ENCODE data around the gene SLC30A2. TPM values are rescaled to one million over a fixed set of nuclear protein-coding genes. Genes with fewer than 3 reads are reported as not detected.

Gene SLC30A2
- total RNA-seq, 2 experiments from 2014 or later = not detected

GRCh38 chr1:26035959-26036755, 9.8 kb downstream of the SLC30A2 start:
- intact Hi-C loops (cut with micrococcal nuclease) = loop anchor here (1.0 to 5.0 kb wide), 6 partner anchors 69 to 381 kb away; partner anchors contain the start of gene CEP85
- Mint-ChIP-seq H3K27me3 (ENCODE audit: low read depth) (peaks cover 3% of the 10 kb centered on the region), H3K27ac (no peak overlapping the region), H3K9me3 (no peaks in the 10 kb centered on the region), H3K36me3 (ENCODE audit: low read depth) (no peaks in the 10 kb centered on the region), H3K4me3 (peak overlapping the region; percentile 88), H3K4me1 (ENCODE audit: low read depth) (peaks cover 13% of the 10 kb centered on the region)
- CTCF ChIA-PET = interaction anchor here (0.6 to 3.3 kb wide), 23 partner anchors 9 to 401 kb away, joined by 3 to 26 read pairs (median 3); partner anchors contain the start of genes SLC30A2 and ZNF593
- DNase-seq = peak; percentile 78

- H3K9me3 Mint-ChIP-seq = no peaks in the 10 kb centered on the region
- peaks cover 13% of the 10 kb centered on the region for H3K4me1 Mint-ChIP-seq (ENCODE audit: low read depth)
- DNase-seq = peak; percentile 97
- peaks cover 3% of the 10 kb centered on the region for H3K27me3 Mint-ChIP-seq (ENCODE audit: low read depth)
- CTCF ChIA-PET = interaction anchor here (0.8 to 3.3 kb wide), 12 partner anchors 8 to 140 kb away, joined by 3 to 26 read pairs (median 4); partner anchors contain the start of genes SLC30A2 and ZNF593
- intact Hi-C loops (cut with micrococcal nuclease) = loop anchor here (1.0 to 5.0 kb wide), 5 partner anchors 70 to 382 kb away; partner anchors contain the start of gene CEP85
- H3K27ac Mint-ChIP-seq = peak overlapping the region; percentile 47
- H3K4me3 Mint-ChIP-seq = peak overlapping the region; percentile 88
- no peaks in the 10 kb centered on the region for H3K36me3 Mint-ChIP-seq (ENCODE audit: low read depth)
These were observed 10.5 kb downstream of the SLC30A2 start for GRCh38 chr1:26035203-26035958.

- Mint-ChIP-seq H3K27me3 (ENCODE audit: low read depth) (peaks cover 3% of the 10 kb centered on the region), H3K9me3 (no peaks in the 10 kb centered on the region), H3K36me3 (ENCODE audit: low read depth) (no peaks in the 10 kb centered on the region), H3K4me3 (peak overlapping the region; percentile 88), H3K27ac (no peak overlapping the region), H3K4me1 (ENCODE audit: low read depth) (peaks cover 13% of the 10 kb centered on the region)
- intact Hi-C loops (cut with micrococcal nuclease) = loop anchor here (1.0 to 5.0 kb wide), 5 partner anchors 71 to 383 kb away; partner anchors contain the start of gene CEP85
- CTCF ChIA-PET = interaction anchor here (0.8 to 3.3 kb wide), 4 partner anchors 9 to 139 kb away, joined by 3 to 26 read pairs (median 4); no protein-coding TSS in a partner anchor
- DNase-seq = no peak
These were observed 11.3 kb downstream of the SLC30A2 start for GRCh38 chr1:26034504-26035202.

- no peak for DNase-seq
- intact Hi-C loops (cut with micrococcal nuclease) = no loop called here
- peaks cover 3% of the 10 kb centered on the region for H3K27me3 Mint-ChIP-seq (ENCODE audit: low read depth)
- no peak overlapping the region for H3K4me3 Mint-ChIP-seq
- H3K27ac Mint-ChIP-seq = no peak overlapping the region
- H3K36me3 Mint-ChIP-seq (ENCODE audit: low read depth) = no peaks in the 10 kb centered on the region
- peaks cover 13% of the 10 kb centered on the region for H3K4me1 Mint-ChIP-seq (ENCODE audit: low read depth)
- H3K9me3 Mint-ChIP-seq = no peaks in the 10 kb centered on the region
- CTCF ChIA-PET = no interaction called here
These were observed 13.1 kb downstream of the SLC30A2 start for GRCh38 chr1:26032656-26033357.

DNA sequence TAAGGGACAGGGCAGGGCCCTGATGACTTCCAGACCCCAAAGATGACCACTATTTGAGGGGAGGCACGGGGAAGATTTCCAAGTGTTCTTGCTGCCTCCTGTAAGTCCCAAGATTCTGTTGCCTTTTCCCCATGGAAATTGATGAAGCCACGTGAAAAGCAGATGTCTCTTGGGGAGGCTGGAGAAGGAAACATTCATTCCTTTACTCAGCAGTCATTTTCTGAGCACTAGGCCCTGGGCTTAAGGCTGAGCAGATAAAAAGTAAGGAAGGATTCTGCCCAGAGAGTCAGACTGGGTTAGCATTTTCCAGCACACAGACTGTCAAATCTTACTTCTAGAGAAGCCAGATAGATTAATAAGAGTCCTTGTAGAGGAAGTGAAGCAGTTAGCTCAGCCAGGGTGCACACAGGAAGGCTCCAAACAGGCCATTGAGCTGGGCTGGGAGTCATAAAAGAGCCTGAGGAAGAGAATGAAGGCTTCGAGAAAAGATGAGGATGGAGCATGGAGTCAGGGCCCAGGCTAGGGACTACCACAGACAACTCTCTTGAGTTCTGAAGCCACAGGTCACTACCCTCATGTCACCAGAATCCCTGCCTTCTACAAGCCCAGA, 14.2 kb downstream of the SLC30A2 start:
- H3K36me3 Mint-ChIP-seq (ENCODE audit: low read depth) = no peaks in the 10 kb centered on the region
- CTCF ChIA-PET = interaction anchor here (1.1 to 1.7 kb wide), 2 partner anchors 113 to 136 kb away, joined by 3 to 6 read pairs; no protein-coding TSS in a partner anchor
- intact Hi-C loops (cut with micrococcal nuclease) = no loop called here

DNA sequence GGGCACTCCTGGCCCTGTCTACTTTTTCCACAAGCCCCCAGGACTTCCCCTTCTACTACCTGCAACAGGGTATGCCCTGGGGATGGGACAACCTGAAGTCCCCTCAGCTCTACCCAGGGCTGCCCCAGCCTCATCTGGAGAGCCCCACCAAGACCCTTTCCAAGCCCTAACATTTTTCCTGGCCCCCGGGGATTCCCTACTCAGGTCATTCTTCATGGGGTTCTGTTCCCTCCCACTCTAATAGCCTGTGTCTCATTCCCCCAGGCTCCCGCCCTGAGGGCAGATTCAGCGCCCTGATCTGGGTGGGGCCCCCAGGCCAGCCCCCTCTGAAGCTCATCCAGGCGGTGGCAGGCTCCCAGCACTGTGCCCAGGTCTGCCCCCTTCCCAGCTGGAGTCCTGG, 14.7 kb downstream of the SLC30A2 start:
- H3K9me3 Mint-ChIP-seq = no peaks in the 10 kb centered on the region
- H3K4me3 Mint-ChIP-seq = no peak overlapping the region
- intact Hi-C loops (cut with micrococcal nuclease) = no loop called here
- DNase-seq = no peak
- no peaks in the 10 kb centered on the region for H3K36me3 Mint-ChIP-seq (ENCODE audit: low read depth)
- peaks cover 3% of the 10 kb centered on the region for H3K27me3 Mint-ChIP-seq (ENCODE audit: low read depth)
- CTCF ChIA-PET = interaction anchor here (1.1 to 1.7 kb wide), 2 partner anchors 114 to 135 kb away, joined by 3 to 6 read pairs; no protein-coding TSS in a partner anchor
- no peak overlapping the region for H3K27ac Mint-ChIP-seq
- peaks cover 15% of the 10 kb centered on the region for H3K4me1 Mint-ChIP-seq (ENCODE audit: low read depth)

More for the DNA sequence above, 14.2 kb downstream of the SLC30A2 start:
- no peaks in the 10 kb centered on the region for H3K9me3 Mint-ChIP-seq
- no peak for DNase-seq
- no peak overlapping the region for H3K27ac Mint-ChIP-seq
- H3K4me3 Mint-ChIP-seq = no peak overlapping the region
- peaks cover 3% of the 10 kb centered on the region for H3K27me3 Mint-ChIP-seq (ENCODE audit: low read depth)
- peaks cover 15% of the 10 kb centered on the region for H3K4me1 Mint-ChIP-seq (ENCODE audit: low read depth)

DNA sequence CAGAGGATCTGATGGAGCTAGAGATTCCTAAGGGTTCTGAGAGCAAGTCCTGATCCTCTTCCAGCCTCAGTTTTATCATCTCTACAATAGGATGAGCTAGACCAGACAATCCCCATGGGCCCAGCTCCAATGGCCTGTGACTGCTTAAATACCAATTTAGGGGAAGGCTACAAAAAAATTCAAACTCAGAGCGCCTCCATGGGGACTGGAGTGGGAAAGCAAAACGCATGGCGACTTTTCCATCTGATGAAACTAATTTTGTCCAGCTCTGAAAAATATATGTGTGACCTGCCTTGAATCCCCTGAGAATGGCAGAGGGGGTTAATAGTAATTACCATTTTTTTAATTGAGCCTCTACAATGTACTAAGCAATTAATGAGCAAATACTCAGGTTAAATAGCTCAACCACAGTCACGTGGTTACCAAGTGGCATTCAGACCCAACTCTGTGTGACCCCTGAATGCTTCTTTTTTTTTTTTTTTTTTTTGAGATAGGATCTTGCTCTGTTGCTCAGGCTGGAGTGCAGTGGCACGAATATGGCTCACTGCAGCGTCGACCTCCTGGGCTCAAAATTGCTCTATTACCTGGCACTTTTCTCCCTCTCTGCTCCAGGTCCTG, 15.9 kb downstream of the SLC30A2 start:
- Mint-ChIP-seq H3K36me3 (ENCODE audit: low read depth) (no peaks in the 10 kb centered on the region), H3K9me3 (no peaks in the 10 kb centered on the region), H3K4me3 (no peak overlapping the region), H3K4me1 (ENCODE audit: low read depth) (peaks cover 10% of the 10 kb centered on the region), H3K27me3 (ENCODE audit: low read depth) (peaks cover 3% of the 10 kb centered on the region), H3K27ac (no peak overlapping the region)
- intact Hi-C loops (cut with micrococcal nuclease) = no loop called here
- CTCF ChIA-PET = no interaction called here
- peak; percentile 21 for DNase-seq

DNA sequence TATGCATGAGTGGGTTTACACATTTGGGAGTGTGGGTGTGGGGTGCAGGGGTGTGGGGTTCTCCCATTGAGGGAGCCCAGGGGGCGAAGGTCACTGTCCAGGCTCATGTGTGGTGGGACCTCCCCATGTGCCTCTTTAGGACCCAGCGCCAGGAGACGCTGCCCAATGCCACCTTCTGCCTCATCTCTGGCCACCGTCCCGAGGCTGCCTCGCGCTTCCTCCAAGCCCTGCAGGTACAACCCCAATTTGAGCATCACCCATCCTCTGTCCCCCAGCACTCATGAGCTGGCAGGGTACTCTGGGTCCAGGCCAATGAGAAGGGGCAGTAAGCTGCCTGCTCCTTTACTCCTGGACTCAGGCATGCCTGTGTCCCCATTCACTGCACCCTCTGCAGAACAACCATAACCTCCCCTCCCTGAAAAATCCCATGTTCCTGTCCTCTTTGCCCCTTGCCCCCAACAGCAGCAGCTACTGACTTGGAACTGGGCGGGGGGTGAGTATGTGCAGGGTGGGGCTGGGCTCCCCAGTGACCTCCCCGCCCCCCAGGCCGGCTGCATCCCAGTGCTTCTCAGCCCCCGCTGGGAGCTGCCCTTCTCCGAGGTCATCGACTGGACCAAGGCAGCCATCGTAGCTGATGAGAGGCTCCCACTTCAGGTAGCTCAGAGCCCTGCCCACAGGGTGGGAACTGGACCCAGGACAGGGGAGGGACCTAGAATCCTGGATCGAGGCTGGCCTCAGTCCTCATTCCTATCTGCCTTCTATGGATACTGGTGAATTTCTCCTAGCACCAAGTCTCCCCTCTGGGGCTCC, 16.7 kb downstream of the SLC30A2 start:
- DNase-seq = no peak
- no peaks in the 10 kb centered on the region for H3K27me3 Mint-ChIP-seq (ENCODE audit: low read depth)
- CTCF ChIA-PET = no interaction called here
- H3K27ac Mint-ChIP-seq = no peak overlapping the region
- no peak overlapping the region for H3K4me3 Mint-ChIP-seq
- H3K4me1 Mint-ChIP-seq (ENCODE audit: low read depth) = peaks cover 3% of the 10 kb centered on the region
- no peaks in the 10 kb centered on the region for H3K9me3 Mint-ChIP-seq
- no peaks in the 10 kb centered on the region for H3K36me3 Mint-ChIP-seq (ENCODE audit: low read depth)
- intact Hi-C loops (cut with micrococcal nuclease) = no loop called here

DNA sequence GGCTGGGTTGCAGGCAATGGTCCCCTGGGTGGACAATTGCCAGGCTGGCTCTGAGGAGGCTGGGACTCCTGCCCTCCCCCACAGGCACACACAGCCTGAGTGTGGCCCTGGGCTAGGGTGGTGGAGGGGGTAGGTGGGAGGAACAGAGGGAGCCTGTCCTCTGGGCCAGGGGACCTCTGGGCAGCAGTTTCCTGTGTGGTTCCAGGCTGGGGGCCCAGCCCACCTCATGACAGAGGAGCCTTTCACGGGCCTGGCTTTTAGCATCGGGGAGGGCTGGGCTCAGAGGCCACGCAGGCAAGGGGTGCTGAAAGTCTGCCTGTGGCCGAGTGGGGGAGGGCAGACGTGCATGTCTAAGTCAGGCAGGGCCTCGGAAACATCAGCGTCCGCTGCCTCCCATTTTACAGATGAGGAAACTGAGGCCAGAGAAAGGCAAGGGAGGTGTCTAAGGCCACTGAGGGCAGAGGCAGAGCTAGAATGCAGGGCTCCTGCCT, 17.4 kb downstream of the SLC30A2 start:
- no peak overlapping the region for H3K27ac Mint-ChIP-seq
- no peaks in the 10 kb centered on the region for H3K36me3 Mint-ChIP-seq (ENCODE audit: low read depth)
- DNase-seq = no peak
- H3K27me3 Mint-ChIP-seq (ENCODE audit: low read depth) = no peaks in the 10 kb centered on the region
- no peaks in the 10 kb centered on the region for H3K9me3 Mint-ChIP-seq
- peaks cover 2% of the 10 kb centered on the region for H3K4me1 Mint-ChIP-seq (ENCODE audit: low read depth)
- intact Hi-C loops (cut with micrococcal nuclease) = no loop called here
- CTCF ChIA-PET = no interaction called here
- no peak overlapping the region for H3K4me3 Mint-ChIP-seq

DNA sequence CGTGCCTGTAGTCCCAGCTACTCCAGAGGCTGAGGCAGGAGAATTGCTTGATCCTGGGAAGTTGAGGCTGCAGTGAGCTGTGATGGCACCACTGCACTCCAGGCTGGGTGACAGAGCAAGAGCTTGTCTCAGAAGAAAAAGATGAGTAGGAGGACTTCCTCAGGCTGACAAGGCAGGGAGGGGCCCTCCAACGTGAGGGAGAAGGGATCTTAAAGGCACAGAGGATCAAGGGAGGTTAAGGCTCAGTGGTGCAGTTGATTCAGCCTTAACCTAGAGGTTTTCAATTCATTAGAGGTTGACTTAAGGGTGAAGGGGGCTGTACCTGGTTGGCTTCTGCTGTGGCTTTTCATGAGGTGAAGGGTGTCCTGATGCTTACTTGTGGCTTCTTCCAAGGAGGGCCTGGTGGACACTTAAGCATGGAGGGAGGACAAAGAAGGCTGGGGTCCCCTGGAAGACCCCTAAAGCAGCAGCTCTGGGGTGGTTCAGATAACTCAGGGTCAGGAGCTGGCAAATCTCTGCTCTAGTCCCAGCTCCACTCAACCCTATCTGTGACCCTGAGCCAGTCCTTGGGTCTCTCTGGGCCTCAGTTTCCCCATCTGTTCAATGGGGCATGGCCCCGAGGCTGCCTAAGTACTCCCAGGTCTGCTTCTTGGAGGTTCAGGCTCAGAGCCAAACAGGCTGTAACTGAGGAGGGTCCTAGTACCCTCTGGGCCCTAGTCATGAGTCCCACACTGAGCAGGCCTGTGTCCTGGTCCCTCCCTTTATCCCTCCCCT, 18.0 kb downstream of the SLC30A2 start:
- H3K27me3 Mint-ChIP-seq (ENCODE audit: low read depth) = no peaks in the 10 kb centered on the region
- H3K4me1 Mint-ChIP-seq (ENCODE audit: low read depth) = peaks cover 2% of the 10 kb centered on the region
- H3K9me3 Mint-ChIP-seq = no peaks in the 10 kb centered on the region
- no peak overlapping the region for H3K27ac Mint-ChIP-seq
- CTCF ChIA-PET = interaction anchor here (1.1 kb wide), 1 partner anchor 9 kb away, joined by 5 read pairs; no protein-coding TSS in a partner anchor
- DNase-seq = peak; percentile 23
- intact Hi-C loops (cut with micrococcal nuclease) = no loop called here
- no peak overlapping the region for H3K4me3 Mint-ChIP-seq
- H3K36me3 Mint-ChIP-seq (ENCODE audit: low read depth) = no peaks in the 10 kb centered on the region
